ENCODE data around the gene RGS3.

The RGS3 gene

GRCh38 chr9:113579283-113580040, 115.9 kb downstream of the RGS3 start:
- H3K27me3 ChIP-seq (ENCODE audit: insufficient read depth, poor library complexity, severe bottlenecking) = no peaks in the 10 kb centered on the region
- TF ChIP-seq CTCF (IDR thresholded peaks at IDR 0.05; ENCODE audit: insufficient read depth, low read length) (no peak), GABPA (IDR thresholded peaks at IDR 0.05; ENCODE audit: low read depth) (no peak), POLR2AphosphoS5 (IDR thresholded peaks at IDR 0.05; ENCODE audit: low read depth) (peak; percentile 65), REST (IDR thresholded peaks at IDR 0.05; ENCODE audit: insufficient replicate concordance, low read depth) (no peak), SPI1 (IDR thresholded peaks at IDR 0.05; ENCODE audit: borderline replicate concordance, low read depth) (peak; percentile 38; the same call in 1 of the 2 replicates)
- peak in 1 of 2 experiments; percentile 88 for DNase-seq (ENCODE audit: low read depth in 1 of 2, low spot score in 1 of 2)
- peak overlapping the region; percentile 51 for H3K27ac ChIP-seq (replicated peaks)
- H3K4me3 ChIP-seq (replicated peaks; ENCODE audit: insufficient read depth, low read length) = no peak overlapping the region

GRCh38 chr9:113580041-113580953, 116.8 kb downstream of the RGS3 start:
- peak in 1 of 2 experiments; percentile 95 for DNase-seq (ENCODE audit: low read depth in 1 of 2, low spot score in 1 of 2)

More at GRCh38 chr9:113580041-113580953, 116.8 kb downstream of the RGS3 start:
- TF ChIP-seq CTCF (IDR thresholded peaks at IDR 0.05; ENCODE audit: insufficient read depth, low read length) (peak; percentile 4), REST (IDR thresholded peaks at IDR 0.05; ENCODE audit: insufficient replicate concordance, low read depth) (no peak), SPI1 (IDR thresholded peaks at IDR 0.05; ENCODE audit: borderline replicate concordance, low read depth) (peak; percentile 92), GABPA (IDR thresholded peaks at IDR 0.05; ENCODE audit: low read depth) (peak; percentile 60), POLR2AphosphoS5 (IDR thresholded peaks at IDR 0.05; ENCODE audit: low read depth) (peak; percentile 64)
- H3K27me3 ChIP-seq (ENCODE audit: insufficient read depth, poor library complexity, severe bottlenecking) = no peaks in the 10 kb centered on the region
- H3K4me3 ChIP-seq (replicated peaks; ENCODE audit: insufficient read depth, low read length) = no peak overlapping the region
- peak overlapping the region; percentile 51 for H3K27ac ChIP-seq (replicated peaks)
